IMR-90 (cell line): ENCODE data around the gene HSPH1.

Experiments used
- BHLHE40 ChIP-seq: fragments of 150-350 bp; IDR thresholded peaks from 2 replicates; pipeline ENCODE4 v1.6.1; 2016; ENCODE audit warnings: mild to moderate bottlenecking, low read depth, low read length
- CTCF ChIP-seq: conservative IDR thresholded peaks from 2 replicates; pipeline ENCODE4 v1.5.1; 2012; ENCODE audit warnings: mild to moderate bottlenecking, low read depth, low read length, improper control_type of control experiment
- ELK1 ChIP-seq: fragments of 150-350 bp; IDR thresholded peaks from 2 replicates; pipeline ENCODE4 v1.6.1; 2016; ENCODE audit warnings: low read depth, mild to moderate bottlenecking, low read length, moderate library complexity, borderline replicate concordance
- FOS ChIP-seq: fragments of 150-350 bp; IDR thresholded peaks from 2 replicates; pipeline ENCODE4 v1.6.1; 2016; ENCODE audit warnings: low read depth, low read length
- MAFK ChIP-seq: IDR thresholded peaks from 2 replicates; pipeline ENCODE4 v1.6.1; 2012; ENCODE audit warnings: low read depth, low read length, improper control_type of control experiment
- MXI1 ChIP-seq: IDR thresholded peaks from 2 replicates; pipeline ENCODE4 v1.6.1; 2012; ENCODE audit warnings: low read depth, mild to moderate bottlenecking, low read length, moderate library complexity, borderline replicate concordance
- NFE2L2 ChIP-seq: fragments of 150-350 bp; IDR thresholded peaks from 2 replicates; pipeline ENCODE4 v1.6.1; 2016; ENCODE audit warnings: low read depth, mild to moderate bottlenecking, low read length
- POLR2A ChIP-seq: IDR thresholded peaks from 2 replicates; pipeline ENCODE4 v1.6.1; 2012; ENCODE audit warnings: mild to moderate bottlenecking, low read depth, low read length
- RAD21 ChIP-seq: IDR thresholded peaks from 2 replicates; pipeline ENCODE4 v1.6.1; 2012; ENCODE audit warnings: low read length, improper control_type of control experiment
- RCOR1 ChIP-seq: IDR thresholded peaks from 2 replicates; pipeline ENCODE4 v1.6.1; 2012; ENCODE audit warnings: mild to moderate bottlenecking, low read length, improper control_type of control experiment; ENCODE audit not compliant: insufficient replicate concordance
- RFX5 ChIP-seq: IDR thresholded peaks from 2 replicates; pipeline ENCODE4 v1.8.0; 2012; ENCODE audit warnings: low read depth, mild to moderate bottlenecking, low read length, moderate library complexity
- SMC3 ChIP-seq: fragments of 150-350 bp; IDR thresholded peaks from 2 replicates; pipeline ENCODE4 v1.6.1; 2016; ENCODE audit warnings: low read depth, mild to moderate bottlenecking, antibody characterized with exemption, low read length, moderate library complexity
- USF2 ChIP-seq: fragments of 150-350 bp; IDR thresholded peaks from 2 replicates; pipeline ENCODE4 v1.6.1; 2017; ENCODE audit warnings: mild to moderate bottlenecking, antibody characterized with exemption, low read length, low read depth

GRCh38 chr13:31145417-31145816 lies 16.3 kb downstream of the HSPH1 start:
- no peak for TF ChIP-seq FOS
- TF ChIP-seq CTCF: no peak
- no peak for TF ChIP-seq MAFK
- no peak for TF ChIP-seq MXI1
- no peak for TF ChIP-seq POLR2A
- no peak for TF ChIP-seq USF2
- no peak for TF ChIP-seq RFX5
- TF ChIP-seq RAD21: no peak
- no peak for TF ChIP-seq BHLHE40
- no peak for TF ChIP-seq SMC3
- no peak for TF ChIP-seq NFE2L2
- no peak for TF ChIP-seq ELK1
- no peak for TF ChIP-seq RCOR1
